Fibroblast of the aortic adventitia (primary cell): ENCODE measurements around the gene MRTFB. TPM values are rescaled to one million over a fixed set of nuclear protein-coding genes. Genes with fewer than 3 reads are reported as not detected.
"Not testable (repeated sequence)": the region's sequence is repeated elsewhere in the genome, so short reads cannot be mapped to it uniquely, and the experiment has no call there.

Experiments
- DNase-seq: peaks from one replicate; pipeline ENCODE4 v3.0.0-alpha.2; 2010; ENCODE audit warnings: low read depth
- H3K4me3 ChIP-seq: 2 replicates; pipeline ENCODE4 v1.5.1; 2011; ENCODE audit warnings: low read depth, mild to moderate bottlenecking, control low read depth, low read length, moderate library complexity
- total RNA-seq: library from RNA; depleted of rRNA; stranded (reverse); fragments of >200 nt; gene quantifications from 2 replicates; pipeline ENCODE4 v1.2.3, GENCODE V29; 2012; ENCODE audit warnings: low replicate concordance
- TF ChIP-seq, protein P1 (sequence below): IDR thresholded peaks from 2 replicates; pipeline ENCODE4 v1.5.1; 2011; ENCODE audit warnings: mild to moderate bottlenecking, low read length, control low read depth, inconsistent platforms; ENCODE audit not compliant: insufficient read depth

Gene MRTFB
- total RNA-seq, 1 donor = 13.2 TPM

- DNase-seq = no peak
- TF ChIP-seq, protein P1, sequence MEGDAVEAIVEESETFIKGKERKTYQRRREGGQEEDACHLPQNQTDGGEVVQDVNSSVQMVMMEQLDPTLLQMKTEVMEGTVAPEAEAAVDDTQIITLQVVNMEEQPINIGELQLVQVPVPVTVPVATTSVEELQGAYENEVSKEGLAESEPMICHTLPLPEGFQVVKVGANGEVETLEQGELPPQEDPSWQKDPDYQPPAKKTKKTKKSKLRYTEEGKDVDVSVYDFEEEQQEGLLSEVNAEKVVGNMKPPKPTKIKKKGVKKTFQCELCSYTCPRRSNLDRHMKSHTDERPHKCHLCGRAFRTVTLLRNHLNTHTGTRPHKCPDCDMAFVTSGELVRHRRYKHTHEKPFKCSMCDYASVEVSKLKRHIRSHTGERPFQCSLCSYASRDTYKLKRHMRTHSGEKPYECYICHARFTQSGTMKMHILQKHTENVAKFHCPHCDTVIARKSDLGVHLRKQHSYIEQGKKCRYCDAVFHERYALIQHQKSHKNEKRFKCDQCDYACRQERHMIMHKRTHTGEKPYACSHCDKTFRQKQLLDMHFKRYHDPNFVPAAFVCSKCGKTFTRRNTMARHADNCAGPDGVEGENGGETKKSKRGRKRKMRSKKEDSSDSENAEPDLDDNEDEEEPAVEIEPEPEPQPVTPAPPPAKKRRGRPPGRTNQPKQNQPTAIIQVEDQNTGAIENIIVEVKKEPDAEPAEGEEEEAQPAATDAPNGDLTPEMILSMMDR = no peak
Observed at GRCh38 chr16:14119799-14120198, 48.7 kb downstream of the MRTFB start.

GRCh38 chr16:14120335-14120734 is 49.2 kb downstream of the MRTFB start:
- no peak for DNase-seq
- TF ChIP-seq, protein P1 = no peak
- no peak overlapping the region for H3K4me3 ChIP-seq

More at GRCh38 chr16:14119799-14120198, 48.7 kb downstream of the MRTFB start:
- H3K4me3 ChIP-seq = no peak overlapping the region

DNA sequence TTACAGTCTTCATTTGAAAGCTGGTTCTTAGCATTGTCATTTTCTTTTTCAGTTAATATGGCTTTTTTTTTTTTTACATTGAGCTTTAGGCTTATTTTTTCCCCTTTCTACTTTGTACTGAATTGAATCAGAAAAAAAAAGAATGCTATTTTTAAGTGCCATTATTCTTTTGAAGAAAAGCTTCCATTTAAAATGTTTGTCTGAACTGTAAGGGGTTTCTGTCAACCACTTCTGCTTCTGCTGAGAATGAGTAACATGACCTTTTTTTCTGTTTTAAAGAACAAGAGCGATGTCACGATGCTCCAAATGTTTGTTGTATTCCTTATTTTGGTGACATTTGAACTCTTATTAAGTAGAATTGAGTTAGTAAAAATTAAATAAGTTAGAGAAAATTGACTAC is 50.0 kb downstream of the MRTFB start:
- TF ChIP-seq, protein P1 = no peak
- no peak for DNase-seq
- H3K4me3 ChIP-seq = no peak overlapping the region

DNA sequence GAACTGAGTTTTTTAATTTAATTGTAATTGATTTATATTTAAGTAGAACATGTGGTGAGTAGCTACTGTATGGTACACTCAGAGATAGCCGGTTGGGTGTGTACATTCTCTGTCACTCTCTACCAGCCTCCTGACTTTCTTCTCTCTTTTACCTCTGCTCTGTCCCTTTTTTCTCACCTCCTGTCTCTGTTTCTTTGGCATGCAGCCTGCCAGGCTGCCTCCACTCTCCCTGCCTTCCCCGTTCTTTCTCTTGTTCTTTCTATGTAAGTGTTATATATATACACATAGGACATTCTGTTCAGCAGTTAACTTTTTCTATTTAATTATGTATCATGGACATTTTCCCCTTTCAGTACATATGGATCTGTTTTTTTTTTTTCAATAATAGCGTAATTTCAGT is 50.8 kb downstream of the MRTFB start:
- TF ChIP-seq, protein P1 = no peak
- no peak for DNase-seq
- no peak overlapping the region for H3K4me3 ChIP-seq

DNA sequence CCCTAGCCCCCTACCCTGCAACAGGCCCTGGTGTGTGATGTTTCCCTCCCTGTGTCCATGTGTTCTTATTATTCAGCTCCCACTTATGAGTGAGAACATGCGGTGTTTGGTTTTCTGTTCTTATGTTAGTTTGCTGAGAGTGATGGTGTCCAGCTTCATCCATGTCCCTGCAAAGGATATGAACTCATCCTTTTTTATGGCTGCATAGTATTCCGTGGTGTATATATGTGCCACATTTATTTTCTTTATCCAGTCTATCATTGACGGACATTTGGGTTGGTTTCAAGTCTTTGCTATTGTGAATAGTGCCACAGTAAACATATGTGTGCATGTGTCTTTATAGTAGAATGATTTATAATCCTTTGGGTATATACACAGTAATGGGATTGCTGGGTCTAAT is 51.3 kb downstream of the MRTFB start:
- DNase-seq = not testable (repeated sequence)

GRCh38 chr16:14125000-14125681 is 54.0 kb downstream of the MRTFB start:
- no peak for DNase-seq
- TF ChIP-seq, protein P1 = no peak
- no peak overlapping the region for H3K4me3 ChIP-seq

More for the DNA sequence above, 51.3 kb downstream of the MRTFB start:
- not testable (repeated sequence) for H3K4me3 ChIP-seq

GRCh38 chr16:14125708-14126107 is 54.6 kb downstream of the MRTFB start:
- no peak for DNase-seq
- H3K4me3 ChIP-seq = no peak overlapping the region
- TF ChIP-seq, protein P1 = no peak
